ENCODE results near the gene SERPINH1. TPM values are rescaled to one million over a fixed set of nuclear protein-coding genes. Genes with fewer than 3 reads are reported as not detected.

The SERPINH1 gene
- total and polyA plus RNA-seq, 2 donors (not counting 1 experiment from before 2014, with no cell fraction given): 3.0 to 5.7 TPM

DNA sequence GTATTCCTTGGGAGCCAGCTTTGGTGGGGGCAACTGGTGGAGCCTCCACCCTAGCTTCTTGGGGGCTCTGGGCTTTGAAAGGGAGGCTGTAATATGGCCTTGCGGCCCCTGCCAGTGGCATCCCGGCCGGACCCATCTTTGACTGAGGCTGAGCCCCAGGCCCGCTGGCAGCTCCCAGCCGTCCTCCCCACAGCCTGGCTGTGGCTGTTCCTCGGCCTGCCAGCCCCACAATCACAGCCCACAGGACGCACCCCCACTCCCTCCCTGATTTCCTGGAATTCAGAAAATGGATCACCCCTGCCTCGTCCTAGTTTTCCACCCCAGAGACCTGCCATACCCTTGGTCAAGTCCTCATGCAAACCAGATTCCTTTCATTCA lies 23.2 kb downstream of the SERPINH1 start:
- intact Hi-C loops (cut with micrococcal nuclease): no loop called here
- POLR2A ChIA-PET: no interaction called here
- ATAC-seq (ENCODE audit: low read depth) (no peak), DNase-seq (no peak)
- peak overlapping the region; percentile 87 for H3K4me3 Mint-ChIP-seq
- Histone ChIP-seq H3K9ac (ENCODE audit: low read length) (no peak overlapping the region), H3K4me2 (replicated peaks; ENCODE audit: low read depth, low read length, poor library complexity, severe bottlenecking) (no peak overlapping the region), H3K4me1 (ENCODE audit: control insufficient read depth in 2 of 2, insufficient read depth in 2 of 2, low read length in 2 of 2) (peaks cover 17 to 18% of the 10 kb centered on the region in 2 donors), H3K27ac (ENCODE audit: low read length in 2 of 2) (no peak overlapping the region), H3K27me3 (replicated peaks in 1 of 4; ENCODE audit: control extremely low read depth in 1 of 4, control insufficient read depth in 3 of 4, insufficient read depth in 4 of 4, low read length in 3 of 4) (no peaks in the 10 kb centered on the region), H3K9me3 (ENCODE audit: control extremely low read depth in 1 of 3, control insufficient read depth in 2 of 3, insufficient read depth in 1 of 3, low read length in 2 of 3) (no peaks in the 10 kb centered on the region), H3K36me3 (replicated peaks in 1 of 2; ENCODE audit: control extremely low read depth in 1 of 2, control insufficient read depth in 1 of 2, extremely low read depth in 1 of 2, insufficient read depth in 2 of 2, low read length in 1 of 2) (no peaks in the 10 kb centered on the region), H4K20me1 (ENCODE audit: control insufficient read depth, insufficient read depth, low read length, poor library complexity, severe bottlenecking) (no peaks in the 10 kb centered on the region), H3K4me3 (ENCODE audit: control extremely low read depth in 1 of 5, extremely low read depth in 1 of 5, insufficient read depth in 1 of 5, low read depth in 2 of 5, low read length in 4 of 5) (no peak overlapping the region), H3K79me2 (ENCODE audit: control insufficient read depth, insufficient read depth, low read length) (no peaks in the 10 kb centered on the region), H2AFZ (ENCODE audit: insufficient read depth, low read depth, low read length, poor library complexity, severe bottlenecking) (no peak overlapping the region)
- peaks cover 17% of the 10 kb centered on the region for H3K4me1 Mint-ChIP-seq
- H3K27ac Mint-ChIP-seq: peak overlapping the region; percentile 53
- no peaks in the 10 kb centered on the region for H3K27me3 Mint-ChIP-seq
- 95% methylated on average over 8 of the region's 8 CpGs for WGBS (ENCODE audit: insufficient coverage)
- no peaks in the 10 kb centered on the region for H3K9me3 Mint-ChIP-seq (ENCODE audit: insufficient read depth)
- CTCF ChIA-PET: interaction anchor here (0.9 to 1.2 kb wide), 4 partner anchors 11 to 60 kb away, joined by 3 to 4 read pairs (median 4); partner anchors contain the start of gene GDPD5
- TF ChIP-seq, protein P1, sequence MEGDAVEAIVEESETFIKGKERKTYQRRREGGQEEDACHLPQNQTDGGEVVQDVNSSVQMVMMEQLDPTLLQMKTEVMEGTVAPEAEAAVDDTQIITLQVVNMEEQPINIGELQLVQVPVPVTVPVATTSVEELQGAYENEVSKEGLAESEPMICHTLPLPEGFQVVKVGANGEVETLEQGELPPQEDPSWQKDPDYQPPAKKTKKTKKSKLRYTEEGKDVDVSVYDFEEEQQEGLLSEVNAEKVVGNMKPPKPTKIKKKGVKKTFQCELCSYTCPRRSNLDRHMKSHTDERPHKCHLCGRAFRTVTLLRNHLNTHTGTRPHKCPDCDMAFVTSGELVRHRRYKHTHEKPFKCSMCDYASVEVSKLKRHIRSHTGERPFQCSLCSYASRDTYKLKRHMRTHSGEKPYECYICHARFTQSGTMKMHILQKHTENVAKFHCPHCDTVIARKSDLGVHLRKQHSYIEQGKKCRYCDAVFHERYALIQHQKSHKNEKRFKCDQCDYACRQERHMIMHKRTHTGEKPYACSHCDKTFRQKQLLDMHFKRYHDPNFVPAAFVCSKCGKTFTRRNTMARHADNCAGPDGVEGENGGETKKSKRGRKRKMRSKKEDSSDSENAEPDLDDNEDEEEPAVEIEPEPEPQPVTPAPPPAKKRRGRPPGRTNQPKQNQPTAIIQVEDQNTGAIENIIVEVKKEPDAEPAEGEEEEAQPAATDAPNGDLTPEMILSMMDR (IDR thresholded peaks at IDR 0.05): no peak
- TF ChIP-seq EZH2 (IDR thresholded peaks at IDR 0.05; ENCODE audit: borderline replicate concordance, insufficient read depth, low read depth, low read length, poor library complexity, severe bottlenecking): no peak

DNA sequence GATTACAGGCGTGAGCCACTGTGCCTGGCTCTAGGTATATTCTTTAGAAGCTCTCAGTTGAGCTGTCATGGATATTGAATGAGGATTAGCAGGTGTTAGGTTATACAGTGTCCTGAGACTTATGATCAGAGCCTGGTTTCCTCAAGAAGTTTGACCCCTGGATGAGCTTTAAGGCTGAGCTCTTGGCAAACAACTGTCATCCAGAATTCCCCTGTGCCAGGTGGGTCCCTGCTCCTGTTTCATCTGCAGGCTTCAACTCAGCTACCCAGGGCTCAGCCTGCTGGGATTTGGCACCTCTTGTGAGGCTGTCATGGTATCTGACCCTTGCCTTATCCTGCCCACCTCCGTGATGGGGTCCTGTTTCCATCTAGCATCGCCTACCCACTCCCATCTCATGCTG lies 24.3 kb downstream of the SERPINH1 start:
- WGBS (ENCODE audit: insufficient coverage): 97% methylated on average over 3 of the region's 3 CpGs
- POLR2A ChIA-PET: no interaction called here

More for the DNA sequence above, 24.3 kb downstream of the SERPINH1 start:
- Mint-ChIP-seq H3K4me3 (no peak overlapping the region), H3K27me3 (no peaks in the 10 kb centered on the region), H3K9me3 (ENCODE audit: insufficient read depth) (no peaks in the 10 kb centered on the region), H3K4me1 (peaks cover 17% of the 10 kb centered on the region), H3K27ac (no peak overlapping the region)
- Histone ChIP-seq H3K9me3 (ENCODE audit: control extremely low read depth in 1 of 3, control insufficient read depth in 2 of 3, insufficient read depth in 1 of 3, low read length in 2 of 3) (no peaks in the 10 kb centered on the region), H3K27ac (ENCODE audit: low read length in 2 of 2) (no peak overlapping the region), H3K79me2 (ENCODE audit: control insufficient read depth, insufficient read depth, low read length) (no peaks in the 10 kb centered on the region), H3K27me3 (replicated peaks in 1 of 4; ENCODE audit: control extremely low read depth in 1 of 4, control insufficient read depth in 3 of 4, insufficient read depth in 4 of 4, low read length in 3 of 4) (no peaks in the 10 kb centered on the region), H3K36me3 (replicated peaks in 1 of 2; ENCODE audit: control extremely low read depth in 1 of 2, control insufficient read depth in 1 of 2, extremely low read depth in 1 of 2, insufficient read depth in 2 of 2, low read length in 1 of 2) (no peaks in the 10 kb centered on the region), H2AFZ (ENCODE audit: insufficient read depth, low read depth, low read length, poor library complexity, severe bottlenecking) (no peak overlapping the region), H3K4me3 (ENCODE audit: control extremely low read depth in 1 of 5, extremely low read depth in 1 of 5, insufficient read depth in 1 of 5, low read depth in 2 of 5, low read length in 4 of 5) (no peak overlapping the region), H3K9ac (ENCODE audit: low read length) (no peak overlapping the region), H3K4me2 (replicated peaks; ENCODE audit: low read depth, low read length, poor library complexity, severe bottlenecking) (no peak overlapping the region), H3K4me1 (ENCODE audit: control insufficient read depth in 2 of 2, insufficient read depth in 2 of 2, low read length in 2 of 2) (peaks cover 16% of the 10 kb centered on the region in 2 donors), H4K20me1 (ENCODE audit: control insufficient read depth, insufficient read depth, low read length, poor library complexity, severe bottlenecking) (no peaks in the 10 kb centered on the region)
- CTCF ChIA-PET: no interaction called here
- DNase-seq (no peak), ATAC-seq (ENCODE audit: low read depth) (no peak)
- TF ChIP-seq EZH2 (IDR thresholded peaks at IDR 0.05; ENCODE audit: borderline replicate concordance, insufficient read depth, low read depth, low read length, poor library complexity, severe bottlenecking): no peak
- TF ChIP-seq, protein P1 (IDR thresholded peaks at IDR 0.05): no peak
- intact Hi-C loops (cut with micrococcal nuclease): no loop called here
